ENCODE measurements around the gene COLEC12. TPM values are rescaled to one million over a fixed set of nuclear protein-coding genes. Genes with fewer than 3 reads are reported as not detected.
A peak's percentile ranks its signal among the peaks of the same experiment; 100 is the strongest.

COLEC12 gene
- total and polyA plus RNA-seq, 5 donors from 2014 or later: not detected

DNA sequence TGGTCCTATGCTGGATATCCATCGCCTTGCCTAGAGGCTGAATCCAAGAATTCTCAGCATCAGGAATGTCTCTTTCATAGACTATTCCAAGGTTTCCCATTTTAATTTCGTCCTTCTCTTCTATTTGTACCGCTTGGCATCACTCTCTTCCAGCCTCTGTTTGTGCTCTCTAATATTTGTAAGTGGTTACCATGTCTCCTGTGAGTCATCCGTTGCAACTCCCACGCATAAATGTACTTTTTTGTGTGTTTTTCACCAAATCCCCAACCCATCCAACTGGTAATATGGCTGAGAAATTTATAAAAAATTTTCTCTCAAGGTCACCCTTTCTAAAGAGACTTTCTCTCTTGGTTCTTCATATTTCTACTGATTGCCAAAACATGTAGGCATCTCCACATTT lies 21.8 kb downstream of the COLEC12 start:
- H3K36me3 ChIP-seq (ENCODE audit: control insufficient read depth, insufficient read depth, low read length): no peaks in the 10 kb centered on the region
- no peak for DNase-seq
- Mint-ChIP-seq H3K4me1 (no peaks in the 10 kb centered on the region), H3K27ac (no peak overlapping the region), H3K9me3 (no peaks in the 10 kb centered on the region), H3K4me3 (no peak overlapping the region), H3K36me3 (no peaks in the 10 kb centered on the region), H3K27me3 (peaks cover 4% of the 10 kb centered on the region)
- H3K4me1 ChIP-seq (ENCODE audit: control insufficient read depth, insufficient read depth, low read length, poor library complexity, severe bottlenecking): no peaks in the 10 kb centered on the region
- no peak overlapping the region for H3K4me3 ChIP-seq (ENCODE audit: low read depth, low read length)
- H3K9me3 ChIP-seq (ENCODE audit: control insufficient read depth in 2 of 2, low read length in 2 of 2): no peaks in the 10 kb centered on the region
- ATAC-seq (ENCODE audit: low read depth in 2 of 2): no peak
- H3K27me3 ChIP-seq (ENCODE audit: control insufficient read depth, insufficient read depth, low read length): no peaks in the 10 kb centered on the region
- no peak overlapping the region for H3K27ac ChIP-seq (ENCODE audit: insufficient read depth, low read length, poor library complexity, severe bottlenecking)

DNA sequence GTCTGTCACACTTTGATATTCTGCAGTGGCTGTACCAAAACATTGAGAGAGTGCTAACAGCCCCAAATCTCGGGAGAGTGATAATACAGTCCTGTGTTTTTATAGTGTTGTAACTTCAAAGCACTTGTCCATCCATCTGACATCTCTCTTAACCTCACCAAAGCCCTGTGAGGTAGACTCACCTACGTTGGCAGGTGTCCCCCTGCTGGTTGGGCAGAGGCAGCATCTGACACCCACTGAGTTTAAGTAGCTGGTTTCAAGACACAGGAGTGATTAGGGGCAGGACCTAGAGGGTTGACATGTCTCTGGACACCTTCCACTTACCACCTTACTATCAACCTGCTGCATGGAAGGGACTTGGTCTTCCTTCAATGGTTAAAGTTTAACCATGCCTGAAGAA lies 22.9 kb downstream of the COLEC12 start:
- no peaks in the 10 kb centered on the region for H3K4me1 ChIP-seq (ENCODE audit: control insufficient read depth, insufficient read depth, low read length, poor library complexity, severe bottlenecking)
- H3K27me3 Mint-ChIP-seq: peaks cover 4% of the 10 kb centered on the region
- ATAC-seq (ENCODE audit: low read depth in 2 of 2): no peak

DNA sequence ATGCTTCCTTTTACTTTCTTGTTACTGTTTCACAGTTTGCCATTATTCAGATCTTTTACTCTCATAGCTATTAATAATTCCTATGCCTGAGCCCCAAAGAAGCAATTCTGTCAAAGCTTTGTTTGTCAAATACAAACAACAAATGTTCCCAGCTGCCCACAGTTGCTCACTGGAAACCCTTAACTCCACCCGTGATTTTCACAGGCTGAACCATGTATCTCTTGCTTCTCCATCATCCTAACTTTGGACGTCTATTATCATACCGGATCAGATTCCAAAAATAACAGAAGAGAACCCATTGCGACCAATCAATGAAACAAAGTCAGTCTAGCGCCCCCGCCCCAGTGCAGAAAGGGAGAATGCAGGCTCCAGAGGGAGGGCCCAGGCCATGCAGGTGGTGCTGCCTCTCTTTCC lies 24.2 kb downstream of the COLEC12 start:
- H3K36me3 ChIP-seq (ENCODE audit: control insufficient read depth, insufficient read depth, low read length): no peaks in the 10 kb centered on the region
- ATAC-seq (ENCODE audit: low read depth in 2 of 2) (no peak), DNase-seq (no peak)
- no peaks in the 10 kb centered on the region for H3K27me3 ChIP-seq (ENCODE audit: control insufficient read depth, insufficient read depth, low read length)
- peaks cover 4% of the 10 kb centered on the region for H3K27me3 Mint-ChIP-seq
- no peaks in the 10 kb centered on the region for H3K9me3 Mint-ChIP-seq
- H3K27ac ChIP-seq (ENCODE audit: insufficient read depth, low read length, poor library complexity, severe bottlenecking): no peak overlapping the region
- H3K4me3 ChIP-seq (ENCODE audit: low read depth, low read length): no peak overlapping the region
- H3K4me3 Mint-ChIP-seq: no peak overlapping the region
- no peaks in the 10 kb centered on the region for H3K9me3 ChIP-seq (ENCODE audit: control insufficient read depth in 2 of 2, low read length in 2 of 2)
- H3K4me1 ChIP-seq (ENCODE audit: control insufficient read depth, insufficient read depth, low read length, poor library complexity, severe bottlenecking): no peaks in the 10 kb centered on the region
- H3K36me3 Mint-ChIP-seq: no peaks in the 10 kb centered on the region
- no peak overlapping the region for H3K27ac Mint-ChIP-seq
- H3K4me1 Mint-ChIP-seq: no peaks in the 10 kb centered on the region

More for the DNA sequence above, 22.9 kb downstream of the COLEC12 start:
- Mint-ChIP-seq H3K27ac (no peak overlapping the region), H3K36me3 (no peaks in the 10 kb centered on the region), H3K4me1 (no peaks in the 10 kb centered on the region), H3K4me3 (no peak overlapping the region), H3K9me3 (no peaks in the 10 kb centered on the region)
- H3K36me3 ChIP-seq (ENCODE audit: control insufficient read depth, insufficient read depth, low read length): no peaks in the 10 kb centered on the region
- no peaks in the 10 kb centered on the region for H3K9me3 ChIP-seq (ENCODE audit: control insufficient read depth in 2 of 2, low read length in 2 of 2)
- H3K4me3 ChIP-seq (ENCODE audit: low read depth, low read length): no peak overlapping the region
- peak in 1 of 3 donors; percentile 45 for DNase-seq
- no peak overlapping the region for H3K27ac ChIP-seq (ENCODE audit: insufficient read depth, low read length, poor library complexity, severe bottlenecking)
- no peaks in the 10 kb centered on the region for H3K27me3 ChIP-seq (ENCODE audit: control insufficient read depth, insufficient read depth, low read length)

DNA sequence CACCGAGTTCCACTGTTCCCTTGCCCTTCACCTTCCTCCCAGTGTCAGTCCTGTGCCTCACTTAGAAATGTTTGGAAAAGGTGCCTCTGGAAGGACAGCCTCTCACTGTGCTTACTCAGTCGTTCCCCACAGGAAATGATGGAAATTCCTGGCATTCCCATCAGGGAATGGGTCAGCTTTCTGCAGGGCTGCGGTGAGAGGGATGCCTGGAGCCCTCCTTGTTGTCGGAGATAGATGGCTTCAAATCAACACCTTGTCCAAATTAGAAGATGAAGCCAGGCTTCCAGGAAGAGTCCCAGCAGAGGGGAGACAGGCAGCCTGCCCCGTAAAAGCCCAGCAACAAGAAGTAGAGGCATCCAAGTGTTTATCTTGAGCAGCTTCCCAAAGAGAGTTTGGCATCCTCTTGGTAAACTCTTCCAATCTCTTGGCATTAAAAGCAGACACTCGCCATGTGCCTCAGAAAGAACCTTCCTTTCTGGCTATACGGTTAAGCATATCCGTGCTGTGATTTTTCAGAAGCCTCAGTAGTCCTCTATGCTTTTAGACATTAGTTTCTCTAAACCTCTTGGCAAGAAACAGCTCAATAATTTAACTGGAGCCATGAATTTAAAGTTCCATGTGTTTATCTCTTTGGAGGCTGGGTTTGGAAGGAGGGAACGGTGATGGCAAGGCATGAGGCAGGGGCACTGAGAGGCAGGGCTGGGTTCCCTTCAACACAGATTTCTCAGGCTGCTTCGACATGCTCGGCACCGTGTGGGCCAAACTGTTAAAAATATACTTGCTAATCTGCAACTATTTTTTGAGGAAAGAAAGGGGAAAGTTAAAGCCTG lies 25.1 kb downstream of the COLEC12 start:
- no peaks in the 10 kb centered on the region for H3K4me1 Mint-ChIP-seq
- no peaks in the 10 kb centered on the region for H3K4me1 ChIP-seq (ENCODE audit: control insufficient read depth, insufficient read depth, low read length, poor library complexity, severe bottlenecking)
- DNase-seq: no peak
- no peak overlapping the region for H3K27ac ChIP-seq (ENCODE audit: insufficient read depth, low read length, poor library complexity, severe bottlenecking)
- no peak for ATAC-seq (ENCODE audit: low read depth in 2 of 2)
- H3K36me3 Mint-ChIP-seq: no peaks in the 10 kb centered on the region
- H3K9me3 Mint-ChIP-seq: no peaks in the 10 kb centered on the region
- no peaks in the 10 kb centered on the region for H3K36me3 ChIP-seq (ENCODE audit: control insufficient read depth, insufficient read depth, low read length)
- no peak overlapping the region for H3K4me3 ChIP-seq (ENCODE audit: low read depth, low read length)
- no peak overlapping the region for H3K4me3 Mint-ChIP-seq
- H3K27me3 ChIP-seq (ENCODE audit: control insufficient read depth, insufficient read depth, low read length): no peaks in the 10 kb centered on the region
- H3K27me3 Mint-ChIP-seq: peaks cover 4% of the 10 kb centered on the region
- no peak overlapping the region for H3K27ac Mint-ChIP-seq
- H3K9me3 ChIP-seq (ENCODE audit: control insufficient read depth in 2 of 2, low read length in 2 of 2): no peaks in the 10 kb centered on the region

DNA sequence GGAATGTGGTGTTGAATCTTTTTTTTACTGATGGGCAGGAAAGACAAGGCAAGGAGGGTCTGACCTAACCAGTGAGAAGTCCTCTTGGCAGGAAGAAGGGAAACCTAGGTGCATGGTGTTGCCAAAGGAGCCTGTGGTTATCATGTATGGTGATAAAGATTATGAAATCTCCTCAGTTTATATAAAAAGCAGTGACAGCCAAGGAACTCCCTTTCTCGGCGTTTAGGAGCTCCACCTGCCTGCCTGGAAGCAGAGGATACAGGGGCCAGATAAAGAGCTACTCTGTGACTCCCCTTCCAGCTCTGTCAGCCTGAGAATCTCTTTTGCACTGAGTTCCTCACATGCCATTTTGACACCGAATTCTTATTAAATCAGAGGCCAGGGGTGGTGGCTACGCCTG lies 26.1 kb downstream of the COLEC12 start:
- no peak overlapping the region for H3K4me3 ChIP-seq (ENCODE audit: low read depth, low read length)
- no peaks in the 10 kb centered on the region for H3K36me3 ChIP-seq (ENCODE audit: control insufficient read depth, insufficient read depth, low read length)
- Mint-ChIP-seq H3K9me3 (no peaks in the 10 kb centered on the region), H3K27ac (no peak overlapping the region), H3K27me3 (peaks cover 4% of the 10 kb centered on the region), H3K4me1 (no peaks in the 10 kb centered on the region), H3K4me3 (no peak overlapping the region), H3K36me3 (no peaks in the 10 kb centered on the region)
- ATAC-seq (ENCODE audit: low read depth in 2 of 2): no peak
- H3K4me1 ChIP-seq (ENCODE audit: control insufficient read depth, insufficient read depth, low read length, poor library complexity, severe bottlenecking): no peaks in the 10 kb centered on the region
- H3K27ac ChIP-seq (ENCODE audit: insufficient read depth, low read length, poor library complexity, severe bottlenecking): no peak overlapping the region
- no peaks in the 10 kb centered on the region for H3K9me3 ChIP-seq (ENCODE audit: control insufficient read depth in 2 of 2, low read length in 2 of 2)
- DNase-seq: no peak
- H3K27me3 ChIP-seq (ENCODE audit: control insufficient read depth, insufficient read depth, low read length): no peaks in the 10 kb centered on the region

DNA sequence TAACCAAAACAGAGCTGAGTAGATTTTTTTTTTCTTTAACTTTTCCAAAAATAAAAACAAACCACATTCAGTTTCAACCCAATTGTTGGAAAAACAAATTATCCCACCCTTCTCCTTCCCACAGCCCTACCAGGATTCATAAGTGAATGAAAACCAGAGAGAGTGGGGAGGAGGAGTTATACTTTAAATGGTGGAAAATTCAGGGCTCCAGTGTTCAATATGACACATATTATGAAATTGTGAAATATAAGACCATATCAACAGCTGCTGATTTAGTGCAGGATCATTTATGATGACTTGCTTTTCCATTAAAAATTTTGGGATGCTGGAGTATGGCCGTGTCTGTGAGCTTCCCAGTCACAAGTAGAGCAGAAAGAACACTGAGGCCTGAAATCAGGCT lies 26.7 kb downstream of the COLEC12 start:
- Mint-ChIP-seq H3K4me1 (no peaks in the 10 kb centered on the region), H3K9me3 (no peaks in the 10 kb centered on the region), H3K27me3 (peaks cover 7% of the 10 kb centered on the region), H3K36me3 (no peaks in the 10 kb centered on the region), H3K4me3 (no peak overlapping the region), H3K27ac (no peak overlapping the region)
- no peak for ATAC-seq (ENCODE audit: low read depth in 2 of 2)
- Histone ChIP-seq H3K4me3 (ENCODE audit: low read depth, low read length) (no peak overlapping the region), H3K4me1 (ENCODE audit: control insufficient read depth, insufficient read depth, low read length, poor library complexity, severe bottlenecking) (no peaks in the 10 kb centered on the region), H3K9me3 (ENCODE audit: control insufficient read depth in 2 of 2, low read length in 2 of 2) (no peaks in the 10 kb centered on the region), H3K27ac (ENCODE audit: insufficient read depth, low read length, poor library complexity, severe bottlenecking) (no peak overlapping the region), H3K27me3 (ENCODE audit: control insufficient read depth, insufficient read depth, low read length) (no peaks in the 10 kb centered on the region), H3K36me3 (ENCODE audit: control insufficient read depth, insufficient read depth, low read length) (no peaks in the 10 kb centered on the region)
- DNase-seq: no peak

DNA sequence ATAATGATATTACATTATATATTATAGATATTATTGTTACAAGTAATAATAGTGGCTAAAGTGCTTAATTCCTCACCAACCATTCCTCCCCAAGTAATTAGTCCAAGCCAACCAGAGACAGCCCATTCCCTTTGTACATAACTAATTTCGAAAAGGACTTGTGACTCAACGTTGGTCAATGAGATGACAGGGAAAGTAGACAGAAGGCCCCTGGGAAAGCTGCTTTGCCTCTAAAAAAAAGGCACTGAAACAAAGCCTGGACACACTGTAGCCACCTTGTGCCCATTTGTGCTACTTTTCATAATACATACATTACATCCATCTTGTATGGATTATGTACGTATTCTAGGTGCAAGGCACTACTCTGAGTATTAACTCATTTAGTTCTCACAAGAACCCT lies 28.8 kb downstream of the COLEC12 start:
- H3K4me3 ChIP-seq (ENCODE audit: low read depth, low read length): no peak overlapping the region
- H3K4me1 Mint-ChIP-seq: no peaks in the 10 kb centered on the region
- no peaks in the 10 kb centered on the region for H3K36me3 Mint-ChIP-seq
- no peaks in the 10 kb centered on the region for H3K27me3 ChIP-seq (ENCODE audit: control insufficient read depth, insufficient read depth, low read length)
- DNase-seq (no peak), ATAC-seq (ENCODE audit: low read depth in 2 of 2) (no peak)
- no peaks in the 10 kb centered on the region for H3K9me3 Mint-ChIP-seq
- no peaks in the 10 kb centered on the region for H3K9me3 ChIP-seq (ENCODE audit: control insufficient read depth in 2 of 2, low read length in 2 of 2)
- H3K36me3 ChIP-seq (ENCODE audit: control insufficient read depth, insufficient read depth, low read length): no peaks in the 10 kb centered on the region
- H3K27ac ChIP-seq (ENCODE audit: insufficient read depth, low read length, poor library complexity, severe bottlenecking): no peak overlapping the region
- peaks cover 9% of the 10 kb centered on the region for H3K27me3 Mint-ChIP-seq
- H3K4me1 ChIP-seq (ENCODE audit: control insufficient read depth, insufficient read depth, low read length, poor library complexity, severe bottlenecking): no peaks in the 10 kb centered on the region
- no peak overlapping the region for H3K27ac Mint-ChIP-seq
- H3K4me3 Mint-ChIP-seq: no peak overlapping the region

Data from CD4-positive, CD25-positive, alpha-beta regulatory T cell (primary cell).